ENCODE data around the gene TUBGCP2.
"Not testable (repeated sequence)": the region's sequence is repeated elsewhere in the genome, so short reads cannot be mapped to it uniquely, and the experiment has no call there.

The TUBGCP2 gene

GRCh38 chr10:133248334-133248715 lies 60.3 kb downstream of the TUBGCP2 start:
- no peak for DNase-seq (ENCODE audit: low spot score)

- no peak for DNase-seq (ENCODE audit: low spot score)
Observed at GRCh38 chr10:133247681-133248333, 60.9 kb downstream of the TUBGCP2 start.

GRCh38 chr10:133246236-133246626 lies 62.4 kb downstream of the TUBGCP2 start:
- no peak for DNase-seq (ENCODE audit: low spot score)

- no peak for DNase-seq (ENCODE audit: low spot score)
Observed at GRCh38 chr10:133245439-133246235, 63.0 kb downstream of the TUBGCP2 start.

GRCh38 chr10:133243593-133243992 lies 65.1 kb downstream of the TUBGCP2 start:
- DNase-seq (ENCODE audit: low spot score) = no peak

GRCh38 chr10:133242611-133243356 lies 65.9 kb downstream of the TUBGCP2 start:
- DNase-seq (ENCODE audit: low spot score) = no peak

- no peak for DNase-seq (ENCODE audit: low spot score)
Observed at GRCh38 chr10:133241501-133242205, 67.0 kb downstream of the TUBGCP2 start.

- DNase-seq (ENCODE audit: low spot score) = no peak
Observed at GRCh38 chr10:133239990-133240389, 68.7 kb downstream of the TUBGCP2 start.

- DNase-seq (ENCODE audit: low spot score) = no peak
Observed at GRCh38 chr10:133238466-133238804, 70.2 kb downstream of the TUBGCP2 start.

- no peak for DNase-seq (ENCODE audit: low spot score)
Observed at GRCh38 chr10:133237588-133238465, 70.8 kb downstream of the TUBGCP2 start, which contains the start of gene VENTX. Gene VENTX, plus strand, starts transcription at chr10:133237855. Its CDS starts 60 bp downstream, at chr10:133237915.

GRCh38 chr10:133237241-133237587 lies 71.5 kb downstream of the TUBGCP2 start:
- no peak for DNase-seq (ENCODE audit: low spot score)

GRCh38 chr10:133236401-133237240 lies 72.1 kb downstream of the TUBGCP2 start:
- DNase-seq (ENCODE audit: low spot score) = no peak

- no peak for DNase-seq (ENCODE audit: low spot score)
Observed at GRCh38 chr10:133235932-133236331, 72.7 kb downstream of the TUBGCP2 start.

GRCh38 chr10:133235265-133235855 lies 73.3 kb downstream of the TUBGCP2 start:
- no peak for DNase-seq (ENCODE audit: low spot score)

- DNase-seq (ENCODE audit: low spot score) = not testable (repeated sequence)
Observed at GRCh38 chr10:133234796-133235195, 73.9 kb downstream of the TUBGCP2 start.

GRCh38 chr10:133231946-133232574 lies 76.6 kb downstream of the TUBGCP2 start:
- no peak for DNase-seq (ENCODE audit: low spot score)

GRCh38 chr10:133231244-133231945 lies 77.3 kb downstream of the TUBGCP2 start:
- no peak for DNase-seq (ENCODE audit: low spot score)
